SH-SY5Y (cell line): ENCODE results near the gene ABLIM2.

Source experiments
- GATA2 ChIP-seq: IDR thresholded peaks from 2 replicates; pipeline ENCODE4 v1.6.1; 2011; ENCODE audit warnings: mild to moderate bottlenecking, low read depth, low read length
- GATA3 ChIP-seq: IDR thresholded peaks from 2 replicates; pipeline ENCODE4 v1.6.1; 2011; ENCODE audit warnings: low read depth, mild to moderate bottlenecking, low read length, moderate library complexity

DNA sequence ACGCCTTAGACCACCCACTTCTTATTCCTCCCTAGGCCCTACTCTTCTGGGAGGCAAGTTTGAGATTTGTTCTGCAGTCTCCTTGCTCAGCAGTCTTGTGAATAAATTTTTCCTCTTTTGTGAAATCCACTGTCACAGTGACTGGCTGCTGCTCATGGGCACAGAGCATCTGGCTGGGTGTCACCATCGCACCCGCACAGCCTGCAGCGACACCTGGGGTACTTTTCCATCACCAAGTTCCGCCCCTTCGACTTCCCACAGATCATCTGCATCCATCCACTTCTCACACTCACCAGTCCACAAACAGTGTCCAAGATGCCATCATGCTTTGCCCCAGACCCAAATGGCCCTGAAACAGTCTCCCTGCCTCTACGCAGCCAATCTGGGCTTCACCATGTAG is 182.6 kb downstream of the ABLIM2 start:
- TF ChIP-seq GATA2 (no peak), GATA3 (no peak)
